ENCODE data around the gene LZTR1. TPM values are rescaled to one million over a fixed set of nuclear protein-coding genes. Genes with fewer than 3 reads are reported as not detected.

LZTR1 gene
- total RNA-seq, 1 donor from 2014 or later, result 91.5 TPM

DNA sequence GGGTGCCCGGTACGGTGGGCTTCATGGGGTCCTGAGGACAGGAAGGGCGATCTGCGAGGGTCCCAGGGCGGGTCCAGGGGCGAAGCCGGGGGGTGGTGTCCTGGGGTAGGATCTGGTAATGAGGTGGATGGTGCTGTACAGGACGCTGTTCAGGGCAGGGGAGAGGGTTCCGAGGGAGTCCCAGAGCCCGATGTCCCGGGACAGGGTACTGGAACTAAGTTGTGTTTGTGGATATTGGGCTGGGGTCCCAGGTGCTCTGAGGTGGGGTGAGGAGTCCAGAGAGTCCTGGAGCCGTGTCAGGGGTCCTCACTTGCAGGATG lies 426 bp downstream of the LZTR1 start:
- no peak for DNase-seq (ENCODE audit: extremely low spot score, unreplicated experiment)
- Mint-ChIP-seq H3K4me1 (ENCODE audit: unreplicated experiment) (peaks cover 28% of the 10 kb centered on the region), H3K36me3 (ENCODE audit: unreplicated experiment) (peaks cover 14% of the 10 kb centered on the region), H3K27me3 (ENCODE audit: unreplicated experiment) (no peaks in the 10 kb centered on the region), H3K27ac (ENCODE audit: unreplicated experiment) (peak overlapping the region; percentile 92), H3K9me3 (ENCODE audit: unreplicated experiment) (peaks cover 7% of the 10 kb centered on the region), H3K4me3 (ENCODE audit: unreplicated experiment) (peak overlapping the region; percentile 100)
- TF ChIP-seq, protein P1, sequence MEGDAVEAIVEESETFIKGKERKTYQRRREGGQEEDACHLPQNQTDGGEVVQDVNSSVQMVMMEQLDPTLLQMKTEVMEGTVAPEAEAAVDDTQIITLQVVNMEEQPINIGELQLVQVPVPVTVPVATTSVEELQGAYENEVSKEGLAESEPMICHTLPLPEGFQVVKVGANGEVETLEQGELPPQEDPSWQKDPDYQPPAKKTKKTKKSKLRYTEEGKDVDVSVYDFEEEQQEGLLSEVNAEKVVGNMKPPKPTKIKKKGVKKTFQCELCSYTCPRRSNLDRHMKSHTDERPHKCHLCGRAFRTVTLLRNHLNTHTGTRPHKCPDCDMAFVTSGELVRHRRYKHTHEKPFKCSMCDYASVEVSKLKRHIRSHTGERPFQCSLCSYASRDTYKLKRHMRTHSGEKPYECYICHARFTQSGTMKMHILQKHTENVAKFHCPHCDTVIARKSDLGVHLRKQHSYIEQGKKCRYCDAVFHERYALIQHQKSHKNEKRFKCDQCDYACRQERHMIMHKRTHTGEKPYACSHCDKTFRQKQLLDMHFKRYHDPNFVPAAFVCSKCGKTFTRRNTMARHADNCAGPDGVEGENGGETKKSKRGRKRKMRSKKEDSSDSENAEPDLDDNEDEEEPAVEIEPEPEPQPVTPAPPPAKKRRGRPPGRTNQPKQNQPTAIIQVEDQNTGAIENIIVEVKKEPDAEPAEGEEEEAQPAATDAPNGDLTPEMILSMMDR (IDR thresholded peaks at IDR 0.05), result no peak

DNA sequence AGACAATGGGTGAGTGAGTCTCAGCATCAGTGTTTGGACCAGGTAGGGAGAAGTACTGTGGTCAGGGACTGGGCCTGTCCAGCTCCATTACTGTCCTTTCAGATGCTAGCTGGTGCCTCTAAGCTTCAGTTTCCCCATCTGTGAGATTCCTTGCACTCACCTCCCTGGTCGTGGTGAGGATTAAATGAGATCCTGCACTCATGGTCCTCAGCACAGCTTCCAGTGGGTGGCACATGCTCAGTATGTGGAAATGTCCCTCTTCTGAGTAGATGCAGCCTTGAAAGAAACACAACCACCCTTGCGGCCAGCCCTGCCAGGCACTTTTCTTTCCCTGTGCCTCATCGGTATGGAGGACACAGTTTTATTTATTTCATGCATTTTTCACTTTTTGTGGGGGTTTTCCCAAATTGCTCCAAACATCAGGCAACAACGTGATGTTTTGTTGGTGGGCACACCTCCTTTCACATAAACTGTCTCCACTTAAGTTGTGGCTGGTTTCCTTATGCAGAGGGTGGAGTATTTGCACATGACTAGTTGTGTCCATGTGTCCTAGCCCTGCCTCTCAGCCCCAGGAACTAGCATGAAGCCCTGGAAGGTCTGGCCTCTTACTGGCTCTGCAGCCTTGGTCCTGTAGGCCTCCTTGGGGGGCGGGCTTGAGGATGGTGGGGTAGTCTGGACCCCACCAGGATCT lies 1.1 kb downstream of the LZTR1 start:
- TF ChIP-seq, protein P1 (IDR thresholded peaks at IDR 0.05), result no peak
- Mint-ChIP-seq H3K27me3 (ENCODE audit: unreplicated experiment) (no peaks in the 10 kb centered on the region), H3K4me1 (ENCODE audit: unreplicated experiment) (peaks cover 28% of the 10 kb centered on the region), H3K27ac (ENCODE audit: unreplicated experiment) (peak overlapping the region; percentile 92), H3K36me3 (ENCODE audit: unreplicated experiment) (peaks cover 21% of the 10 kb centered on the region), H3K4me3 (ENCODE audit: unreplicated experiment) (peak overlapping the region; percentile 100), H3K9me3 (ENCODE audit: unreplicated experiment) (peaks cover 7% of the 10 kb centered on the region)
- DNase-seq (ENCODE audit: extremely low spot score, unreplicated experiment), result no peak

DNA sequence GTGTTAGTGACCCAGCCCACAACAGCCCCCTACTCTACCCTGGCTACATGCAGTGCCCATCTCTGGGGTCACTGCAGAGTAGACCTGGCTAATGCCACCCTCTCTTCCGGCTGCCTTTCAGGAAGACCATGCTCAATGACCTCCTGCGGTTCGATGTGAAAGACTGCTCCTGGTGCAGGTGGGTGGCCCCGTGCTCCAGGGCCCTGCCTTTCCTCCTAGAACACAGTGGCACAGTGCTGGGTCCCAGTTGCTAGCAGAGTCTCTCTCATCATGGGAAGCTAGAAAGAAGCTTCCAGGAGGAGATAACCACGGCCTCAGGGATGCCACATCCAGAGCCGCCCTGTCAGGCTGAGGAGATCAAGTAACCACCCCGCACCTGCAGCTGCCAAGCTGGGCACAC lies 3.6 kb downstream of the LZTR1 start:
- no peak overlapping the region for H3K27ac Mint-ChIP-seq (ENCODE audit: unreplicated experiment)
- no peak overlapping the region for H3K4me3 Mint-ChIP-seq (ENCODE audit: unreplicated experiment)
- peaks cover 17% of the 10 kb centered on the region for H3K4me1 Mint-ChIP-seq (ENCODE audit: unreplicated experiment)
- TF ChIP-seq, protein P1 (IDR thresholded peaks at IDR 0.05), result no peak
- no peaks in the 10 kb centered on the region for H3K9me3 Mint-ChIP-seq (ENCODE audit: unreplicated experiment)
- no peak for DNase-seq (ENCODE audit: extremely low spot score, unreplicated experiment)
- no peaks in the 10 kb centered on the region for H3K27me3 Mint-ChIP-seq (ENCODE audit: unreplicated experiment)
- H3K36me3 Mint-ChIP-seq (ENCODE audit: unreplicated experiment), result peaks cover 23% of the 10 kb centered on the region

DNA sequence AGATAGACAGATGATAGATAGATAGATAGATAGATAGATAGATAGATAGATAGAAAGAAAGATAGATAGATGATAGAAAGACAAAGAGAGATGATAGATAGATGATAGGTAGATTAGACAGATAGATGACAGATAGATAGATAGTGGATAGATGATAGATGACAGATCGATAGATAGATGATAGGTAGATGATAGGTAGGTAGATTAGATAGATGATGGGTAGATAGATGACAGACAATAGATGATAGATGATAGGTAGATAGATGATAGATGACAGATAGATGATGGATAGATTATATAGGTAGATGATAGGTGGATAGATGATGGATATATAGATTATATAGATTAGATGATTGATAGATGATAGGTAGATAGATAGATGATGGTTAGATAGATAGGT lies 4.3 kb downstream of the LZTR1 start:
- Mint-ChIP-seq H3K27ac (ENCODE audit: unreplicated experiment) (no peak overlapping the region), H3K4me1 (ENCODE audit: unreplicated experiment) (peaks cover 13% of the 10 kb centered on the region), H3K27me3 (ENCODE audit: unreplicated experiment) (no peaks in the 10 kb centered on the region), H3K4me3 (ENCODE audit: unreplicated experiment) (no peak overlapping the region), H3K9me3 (ENCODE audit: unreplicated experiment) (no peaks in the 10 kb centered on the region), H3K36me3 (ENCODE audit: unreplicated experiment) (peaks cover 23% of the 10 kb centered on the region)
- DNase-seq (ENCODE audit: extremely low spot score, unreplicated experiment), result no peak
- TF ChIP-seq, protein P1 (IDR thresholded peaks at IDR 0.05), result no peak

DNA sequence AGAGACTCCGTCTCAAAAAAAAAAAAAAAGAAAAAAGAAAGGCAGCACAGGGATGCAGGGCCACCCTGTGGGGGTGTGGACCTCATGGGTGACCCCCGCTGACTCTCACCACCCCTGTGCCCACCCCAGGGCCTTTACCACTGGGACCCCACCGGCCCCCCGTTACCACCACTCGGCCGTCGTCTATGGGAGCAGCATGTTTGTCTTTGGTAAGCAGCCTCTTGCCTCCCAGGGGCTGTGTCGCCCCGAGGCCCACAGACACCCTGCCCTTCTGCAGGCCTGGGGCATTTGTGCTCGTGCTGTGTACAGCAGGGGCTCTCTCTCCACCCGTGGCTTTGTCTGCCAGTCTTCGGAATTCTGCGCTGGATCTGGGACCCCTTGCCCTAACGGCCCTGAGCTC lies 5.3 kb downstream of the LZTR1 start:
- Mint-ChIP-seq H3K4me3 (ENCODE audit: unreplicated experiment) (no peak overlapping the region), H3K4me1 (ENCODE audit: unreplicated experiment) (peaks cover 9% of the 10 kb centered on the region), H3K36me3 (ENCODE audit: unreplicated experiment) (peaks cover 25% of the 10 kb centered on the region), H3K27me3 (ENCODE audit: unreplicated experiment) (no peaks in the 10 kb centered on the region), H3K27ac (ENCODE audit: unreplicated experiment) (no peak overlapping the region), H3K9me3 (ENCODE audit: unreplicated experiment) (no peaks in the 10 kb centered on the region)
- TF ChIP-seq, protein P1 (IDR thresholded peaks at IDR 0.05), result no peak
- no peak for DNase-seq (ENCODE audit: extremely low spot score, unreplicated experiment)

Measured in osteocyte (in vitro differentiated cells).